Omental fat pad (tissue), 4 donors: ENCODE data around the gene ZNF609. TPM values are rescaled to one million over a fixed set of nuclear protein-coding genes. Genes with fewer than 3 reads are reported as not detected.

Experiments
- ATAC-seq: fragments of 150-250 bp; one replicate; pipeline ENCODE4 v1.9.1; 2016; ENCODE audit warnings: mild to moderate bottlenecking, moderate library complexity; ENCODE audit not compliant: low FRiP score
- DNase-seq: peaks from one replicate; pipeline ENCODE4 v3.0.0-alpha.2; 2019; ENCODE audit warnings: low spot score
- total RNA-seq, 4 donors: library from RNA; depleted of rRNA; stranded (reverse); fragments of >200 nt; gene quantifications; one replicate each; pipeline ENCODE4 v1.1.0, GENCODE V29; 2016
- TF ChIP-seq, protein P1 (sequence below), 3 donors: fragments of 450-650 bp; IDR thresholded peaks; one replicate each; pipeline ENCODE4 v1.5.1; 2016 to 2017; ENCODE audit warnings: antibody characterized with exemption in 3 of 3, mild to moderate bottlenecking in 3 of 3, moderate library complexity in 2 of 3

Gene ZNF609
- total RNA-seq, 4 donors from 2014 or later: 26.1 to 32.4 (median 29.6) TPM

DNA sequence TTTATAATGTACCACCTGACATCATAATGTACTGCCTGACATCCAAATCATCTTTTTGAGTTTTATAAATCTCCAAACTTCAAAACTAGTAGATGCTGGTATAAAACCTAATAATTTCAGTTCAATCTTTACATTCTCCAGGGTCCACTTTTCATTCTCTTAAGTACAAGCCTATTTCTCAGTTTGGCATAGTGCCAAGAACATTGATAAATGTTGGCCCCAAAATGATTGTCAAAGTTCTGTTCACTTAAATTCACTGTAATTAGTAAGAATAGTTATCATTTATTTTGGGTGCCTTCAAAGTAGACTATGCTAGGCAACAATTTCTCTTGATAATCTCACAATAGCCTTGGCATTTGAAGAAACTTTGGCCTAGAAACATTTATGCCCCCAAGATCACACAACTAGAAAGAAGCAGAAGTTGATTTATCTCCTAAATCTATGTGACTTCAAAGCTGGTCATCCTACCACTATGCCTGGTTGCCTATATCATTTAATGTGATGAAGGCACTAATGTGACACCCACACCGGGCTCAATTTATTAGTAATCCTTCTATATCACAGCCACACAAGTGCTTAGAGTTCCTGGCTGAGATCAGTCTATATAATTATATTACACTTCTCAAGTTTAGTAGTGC lies 101.7 kb downstream of the ZNF609 start:
- DNase-seq (no peak), ATAC-seq (no peak)
- TF ChIP-seq, protein P1, sequence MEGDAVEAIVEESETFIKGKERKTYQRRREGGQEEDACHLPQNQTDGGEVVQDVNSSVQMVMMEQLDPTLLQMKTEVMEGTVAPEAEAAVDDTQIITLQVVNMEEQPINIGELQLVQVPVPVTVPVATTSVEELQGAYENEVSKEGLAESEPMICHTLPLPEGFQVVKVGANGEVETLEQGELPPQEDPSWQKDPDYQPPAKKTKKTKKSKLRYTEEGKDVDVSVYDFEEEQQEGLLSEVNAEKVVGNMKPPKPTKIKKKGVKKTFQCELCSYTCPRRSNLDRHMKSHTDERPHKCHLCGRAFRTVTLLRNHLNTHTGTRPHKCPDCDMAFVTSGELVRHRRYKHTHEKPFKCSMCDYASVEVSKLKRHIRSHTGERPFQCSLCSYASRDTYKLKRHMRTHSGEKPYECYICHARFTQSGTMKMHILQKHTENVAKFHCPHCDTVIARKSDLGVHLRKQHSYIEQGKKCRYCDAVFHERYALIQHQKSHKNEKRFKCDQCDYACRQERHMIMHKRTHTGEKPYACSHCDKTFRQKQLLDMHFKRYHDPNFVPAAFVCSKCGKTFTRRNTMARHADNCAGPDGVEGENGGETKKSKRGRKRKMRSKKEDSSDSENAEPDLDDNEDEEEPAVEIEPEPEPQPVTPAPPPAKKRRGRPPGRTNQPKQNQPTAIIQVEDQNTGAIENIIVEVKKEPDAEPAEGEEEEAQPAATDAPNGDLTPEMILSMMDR (IDR thresholded peaks at IDR 0.05): no peak

DNA sequence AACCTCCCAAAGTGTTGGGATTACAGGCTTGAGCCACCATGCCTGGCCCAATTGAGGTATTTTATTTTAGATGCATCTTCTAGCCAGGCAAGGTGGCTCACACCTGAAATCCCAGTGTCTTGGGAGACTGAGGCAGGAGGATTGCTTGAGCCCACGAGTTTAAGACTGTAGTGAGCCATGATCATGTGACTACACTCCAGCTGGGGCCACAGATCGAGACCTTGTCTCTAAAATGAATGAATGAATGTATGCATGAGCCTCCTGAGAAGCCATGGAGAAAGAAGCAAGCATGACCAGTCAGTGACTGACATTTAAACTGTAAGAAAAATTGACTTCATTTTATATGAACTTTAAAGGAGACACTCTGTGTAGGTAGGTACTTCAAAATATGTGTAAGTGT lies 105.7 kb downstream of the ZNF609 start:
- ATAC-seq (no peak), DNase-seq (no peak)
- TF ChIP-seq, protein P1 (IDR thresholded peaks at IDR 0.05): no peak

DNA sequence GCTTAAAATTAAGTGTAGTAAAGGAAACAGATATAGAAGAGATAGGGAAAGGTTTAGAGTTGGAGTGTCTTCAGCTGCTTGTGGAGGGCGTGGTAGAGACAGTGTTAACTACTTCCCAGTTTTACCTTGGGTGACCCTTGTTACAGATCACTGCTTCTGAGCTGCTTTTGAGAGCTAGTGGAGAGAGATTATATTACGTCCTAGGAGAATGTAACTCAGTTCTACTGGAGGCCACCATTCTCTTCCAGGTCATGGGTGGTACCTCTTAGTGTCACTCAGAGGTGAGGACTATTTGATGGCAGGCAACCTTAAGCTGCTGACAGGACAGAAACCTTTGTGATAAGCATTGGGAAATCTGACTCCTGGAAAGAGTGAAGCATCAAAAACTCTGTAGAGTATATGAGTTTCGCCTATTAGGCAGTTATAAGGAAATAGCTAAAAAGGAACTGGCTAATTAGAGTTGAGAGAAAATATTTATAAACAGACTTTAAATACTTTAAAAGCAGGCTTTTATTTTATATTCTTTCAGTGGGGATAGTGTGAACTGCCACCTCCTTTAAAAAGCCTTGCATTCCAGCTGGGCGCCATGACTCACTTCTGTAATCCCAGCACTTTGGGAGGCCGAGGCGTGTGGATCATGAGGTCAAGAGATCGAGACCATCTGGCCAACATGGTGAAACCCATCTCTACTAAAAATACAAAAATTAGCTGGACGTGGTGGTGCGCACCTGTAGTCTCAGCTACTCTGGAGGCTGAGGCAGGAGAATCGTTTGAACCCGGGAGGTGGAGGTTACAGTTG lies 106.5 kb downstream of the ZNF609 start:
- TF ChIP-seq, protein P1 (IDR thresholded peaks at IDR 0.05): no peak
- ATAC-seq: no peak
- DNase-seq: no peak

DNA sequence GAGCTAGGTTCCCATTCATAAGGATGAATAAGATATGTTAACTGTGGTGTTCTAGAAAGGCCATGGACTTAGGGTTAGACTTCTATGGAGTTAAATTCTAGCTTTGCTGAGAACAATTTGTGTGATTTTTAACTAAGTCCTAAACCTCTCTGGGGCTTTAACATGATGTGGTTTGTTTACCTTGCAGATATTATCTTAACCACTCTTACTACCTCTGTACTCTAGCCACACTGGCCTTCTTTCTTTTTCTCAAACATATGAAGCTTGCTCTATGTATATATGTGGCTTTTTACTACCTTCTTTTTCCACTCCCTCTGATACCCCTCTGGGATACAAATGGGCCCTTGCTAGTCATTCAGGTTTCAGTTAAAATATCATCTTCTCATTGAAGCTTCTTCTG lies 108.4 kb downstream of the ZNF609 start:
- DNase-seq (no peak), ATAC-seq (no peak)
- TF ChIP-seq, protein P1 (IDR thresholded peaks at IDR 0.05): no peak

DNA sequence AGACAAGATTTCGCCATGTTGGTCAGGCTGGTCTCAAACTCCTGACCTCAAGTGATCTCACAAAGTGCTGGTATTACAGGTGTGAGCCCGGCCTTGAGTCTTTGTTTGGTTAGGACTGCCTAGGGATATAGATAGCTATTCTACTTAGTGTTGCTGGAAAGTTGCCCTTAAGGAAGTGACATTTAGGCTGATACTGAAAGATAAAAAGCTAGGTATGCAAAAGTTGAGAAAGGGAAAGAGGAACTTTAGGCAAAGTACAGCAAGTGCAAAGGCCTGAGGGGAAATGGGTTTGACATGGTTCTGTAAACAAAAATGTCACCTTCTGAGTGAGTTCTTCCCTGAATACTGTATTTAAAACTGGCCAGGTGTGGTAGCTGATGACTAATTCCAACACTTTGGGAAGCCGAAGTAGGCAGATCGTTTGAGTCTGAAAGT lies 111.5 kb downstream of the ZNF609 start:
- DNase-seq (no peak), ATAC-seq (no peak)
- TF ChIP-seq, protein P1 (IDR thresholded peaks at IDR 0.05): no peak

DNA sequence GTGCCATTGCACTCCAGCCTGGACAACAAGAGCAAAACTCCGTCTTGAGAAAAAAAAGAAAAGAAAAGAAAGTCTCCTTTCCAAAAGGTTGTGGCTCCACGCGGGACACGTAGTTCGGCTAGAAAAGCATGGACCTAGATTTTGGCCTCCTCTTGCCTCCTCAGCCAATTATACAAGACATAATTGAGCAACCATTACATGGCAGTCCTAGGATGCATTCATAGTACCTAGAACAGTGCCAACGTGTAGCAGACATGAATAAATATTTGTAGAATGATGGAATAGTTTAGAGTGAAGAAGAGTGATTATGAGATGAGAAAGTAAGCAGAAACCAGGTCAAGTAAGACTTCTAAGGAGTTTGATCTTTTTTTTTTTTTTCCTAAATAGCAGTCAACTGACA lies 112.5 kb downstream of the ZNF609 start:
- ATAC-seq: no peak
- TF ChIP-seq, protein P1 (IDR thresholded peaks at IDR 0.05): no peak

More for the DNA sequence above, 112.5 kb downstream of the ZNF609 start:
- no peak for DNase-seq
